NCI-H526 treated with DMSO at 0.1 percent for 48 hours (cell line): ENCODE data around the gene FARS2.

Source experiments
- DNase-seq: peaks from one replicate; lab custom pipeline; 2025; lab: John Stamatoyannopoulos, UW

The FARS2 gene

DNA sequence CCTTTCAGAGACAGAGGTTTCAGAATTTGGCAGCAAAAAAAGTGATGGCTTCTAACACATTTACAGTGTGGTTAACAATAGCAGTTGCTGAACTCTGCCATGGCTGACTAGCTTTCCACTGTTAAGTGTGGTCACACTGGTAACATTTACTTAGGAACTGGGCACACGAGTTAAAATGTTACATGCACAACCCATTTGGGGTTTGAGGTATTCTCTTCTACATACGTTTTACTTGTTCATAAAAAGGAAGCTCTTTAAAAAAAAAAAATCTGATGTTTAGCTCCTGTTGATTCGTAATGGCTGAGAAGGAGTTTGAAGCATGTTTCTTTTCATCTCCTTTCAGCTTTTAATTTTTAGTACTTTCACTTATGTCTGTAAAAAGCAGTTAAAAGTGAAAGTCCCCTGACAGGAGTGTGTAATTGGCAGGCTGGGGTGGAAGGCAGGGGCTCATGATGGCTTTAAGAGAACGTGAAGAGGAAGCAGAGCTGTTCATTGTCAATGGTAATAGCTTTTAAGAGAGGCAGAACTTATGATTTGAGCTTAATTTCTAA is 245.9 kb downstream of the FARS2 start:
- no peak for DNase-seq

DNA sequence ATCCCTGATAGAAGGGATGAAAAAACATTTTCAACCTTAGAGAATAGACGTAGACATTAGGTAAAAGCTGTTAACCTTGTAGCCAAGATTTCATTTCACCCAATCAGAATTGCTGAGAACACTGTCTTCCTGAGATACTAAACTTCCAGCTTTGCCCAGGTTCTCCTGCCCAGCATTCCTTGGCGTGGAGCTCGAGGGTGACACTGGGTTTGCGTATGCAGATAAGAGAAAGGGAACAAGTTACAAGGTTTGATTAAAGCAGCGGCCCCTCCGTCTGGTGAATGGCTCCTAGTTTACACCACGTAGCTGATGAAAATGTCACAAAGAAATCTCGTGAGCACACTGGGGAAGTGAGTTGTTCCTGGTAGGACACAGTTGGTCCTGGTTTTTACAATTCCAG is 247.8 kb downstream of the FARS2 start:
- DNase-seq: no peak

GRCh38 chr6:5510331-5511133 is 249.2 kb downstream of the FARS2 start:
- no peak for DNase-seq

DNA sequence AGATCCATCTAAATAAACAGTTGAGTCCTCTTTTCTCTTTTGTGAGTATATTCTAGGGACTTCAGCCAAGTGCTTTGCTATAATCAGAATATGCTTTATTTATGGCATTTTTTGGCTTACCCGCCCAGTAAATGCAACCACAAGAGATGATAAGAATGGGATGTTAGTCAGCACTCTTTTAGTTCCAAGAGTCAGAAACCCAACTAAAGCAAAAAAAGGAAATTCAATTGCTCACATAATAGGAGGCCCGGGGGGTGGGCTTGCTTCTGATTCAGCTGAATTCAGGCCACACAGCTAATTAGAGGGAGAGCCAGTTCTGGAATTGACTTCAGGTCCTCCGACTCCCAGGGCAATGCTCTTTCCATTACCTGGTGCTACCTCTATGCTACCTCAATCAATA is 250.6 kb downstream of the FARS2 start:
- no peak for DNase-seq

DNA sequence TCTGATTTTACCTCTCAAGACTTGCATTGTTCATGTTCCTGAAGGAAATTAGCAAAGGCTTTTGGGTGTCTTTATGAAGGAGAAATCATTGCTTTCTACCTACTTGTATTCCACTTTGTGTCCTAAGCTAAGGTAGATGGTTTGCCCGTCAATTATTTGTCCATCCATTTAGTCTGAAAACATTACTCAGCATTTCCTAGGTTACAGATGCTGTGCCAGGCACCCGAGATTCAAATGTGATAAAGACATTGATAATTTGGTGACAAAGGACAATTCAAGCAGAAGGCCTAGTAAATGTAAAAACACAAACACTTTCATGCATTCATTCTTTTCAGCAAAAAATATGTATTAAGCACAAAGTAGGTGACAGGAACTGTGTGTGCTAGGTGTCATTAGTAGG is 251.1 kb downstream of the FARS2 start:
- DNase-seq: no peak

DNA sequence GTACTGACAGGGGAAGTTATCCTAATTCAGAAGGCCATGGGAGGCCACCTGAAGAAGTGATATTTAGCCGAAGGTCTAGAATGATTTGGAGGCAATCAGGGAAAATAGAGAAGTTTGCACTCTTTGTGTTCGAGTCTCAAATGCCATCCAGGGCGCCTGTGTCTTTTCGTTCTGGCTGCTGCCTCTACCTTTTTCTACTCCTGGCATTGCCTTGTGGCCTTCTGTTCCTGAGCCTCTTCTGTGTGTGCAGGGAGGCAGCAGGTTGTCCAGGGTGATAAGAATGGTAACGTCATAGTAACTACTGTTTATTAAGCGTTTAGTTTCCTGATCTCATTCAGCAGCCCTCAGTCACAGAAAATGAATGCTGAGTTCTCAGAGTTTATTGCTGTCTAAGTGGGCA is 252.1 kb downstream of the FARS2 start:
- no peak for DNase-seq

GRCh38 chr6:5514353-5514752 is 253.0 kb downstream of the FARS2 start:
- DNase-seq: no peak

DNA sequence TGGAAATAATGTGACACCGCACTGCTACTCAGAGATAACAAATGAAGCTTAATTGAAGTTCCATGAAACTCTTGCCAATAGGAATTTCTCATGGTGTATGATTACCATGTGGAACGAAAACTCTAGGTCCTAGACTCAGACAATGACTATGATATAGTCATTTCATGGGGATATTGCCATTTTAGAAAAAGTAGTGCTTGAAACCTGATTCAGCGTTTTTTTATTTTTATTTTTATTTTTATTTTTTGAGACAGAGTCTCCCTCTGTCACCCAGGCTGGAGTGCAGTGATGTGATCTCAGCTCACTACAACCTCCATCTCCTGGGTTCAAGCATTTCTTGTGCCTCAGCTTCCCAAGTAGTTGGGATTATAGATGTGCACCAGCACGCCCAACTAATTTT is 253.9 kb downstream of the FARS2 start:
- DNase-seq: no peak

DNA sequence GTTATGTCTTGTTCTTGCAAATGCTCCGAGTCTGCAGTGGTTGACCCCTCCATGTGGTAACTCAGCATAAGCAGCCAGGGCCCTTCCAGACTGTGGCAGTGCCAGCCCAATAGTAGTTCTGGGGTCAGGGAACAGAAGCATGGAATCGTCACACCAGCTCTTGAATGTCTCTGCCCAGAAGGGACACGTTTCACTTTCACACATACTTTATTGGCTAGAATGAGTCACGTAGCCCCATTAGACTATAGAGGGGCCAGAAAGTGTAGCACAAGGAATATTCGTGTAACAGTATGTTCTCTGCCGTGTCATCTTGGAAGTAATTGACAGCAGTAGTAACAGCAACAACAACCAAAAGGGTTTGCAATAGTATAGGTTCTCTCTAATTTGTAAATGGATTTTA is 254.7 kb downstream of the FARS2 start:
- DNase-seq: no peak

DNA sequence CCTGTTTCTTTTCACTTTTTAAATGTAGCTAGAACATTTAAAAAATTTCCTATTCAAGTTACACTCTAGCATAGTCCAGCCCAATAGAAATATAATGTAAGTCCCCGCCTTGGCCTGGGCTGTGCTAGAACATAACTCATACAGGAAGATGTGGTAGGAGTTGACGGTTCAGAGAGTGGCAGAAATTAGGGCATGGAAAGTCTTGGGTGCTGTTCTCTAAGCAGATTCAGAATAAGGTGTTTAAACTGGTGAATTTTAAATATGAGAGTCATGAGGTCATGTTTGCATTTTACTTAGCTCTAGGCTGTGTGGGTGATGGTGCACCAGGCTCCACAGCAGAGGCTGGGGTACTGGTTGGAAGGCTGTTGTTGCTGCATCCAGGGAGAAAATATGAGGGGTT is 256.5 kb downstream of the FARS2 start:
- no peak for DNase-seq

DNA sequence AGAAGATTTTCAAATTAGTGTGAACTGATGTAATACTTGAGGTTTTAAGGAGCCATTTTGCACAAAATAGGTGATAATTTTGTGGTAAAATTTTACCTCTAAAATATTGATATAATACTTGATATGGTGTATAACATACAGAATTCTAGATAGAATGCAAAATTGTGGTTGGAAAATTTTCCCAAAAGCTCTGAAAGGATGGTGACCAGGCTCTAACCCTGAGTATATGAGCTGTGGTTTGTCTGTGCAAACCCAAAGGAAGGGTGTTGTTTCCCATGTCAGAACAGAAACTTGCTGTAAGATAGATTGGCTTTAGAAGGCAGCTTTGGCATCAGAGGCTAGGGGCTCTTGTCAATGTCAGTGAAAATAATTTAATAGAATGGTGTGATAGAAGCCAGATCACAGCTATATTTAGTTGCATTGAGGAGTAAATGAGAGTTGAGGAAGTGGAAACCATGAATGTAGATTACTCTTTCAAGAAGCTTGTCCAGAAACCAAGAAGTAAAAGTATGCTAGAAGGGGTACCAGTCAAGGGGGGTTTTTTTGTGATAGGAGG is 257.7 kb downstream of the FARS2 start:
- DNase-seq: no peak

GRCh38 chr6:5520796-5521195 is 259.5 kb downstream of the FARS2 start:
- DNase-seq: no peak

GRCh38 chr6:5521322-5521721 is 260.0 kb downstream of the FARS2 start:
- no peak for DNase-seq

GRCh38 chr6:5522147-5522546 is 260.8 kb downstream of the FARS2 start:
- DNase-seq: no peak

GRCh38 chr6:5524110-5524509 is 262.8 kb downstream of the FARS2 start:
- DNase-seq: no peak

DNA sequence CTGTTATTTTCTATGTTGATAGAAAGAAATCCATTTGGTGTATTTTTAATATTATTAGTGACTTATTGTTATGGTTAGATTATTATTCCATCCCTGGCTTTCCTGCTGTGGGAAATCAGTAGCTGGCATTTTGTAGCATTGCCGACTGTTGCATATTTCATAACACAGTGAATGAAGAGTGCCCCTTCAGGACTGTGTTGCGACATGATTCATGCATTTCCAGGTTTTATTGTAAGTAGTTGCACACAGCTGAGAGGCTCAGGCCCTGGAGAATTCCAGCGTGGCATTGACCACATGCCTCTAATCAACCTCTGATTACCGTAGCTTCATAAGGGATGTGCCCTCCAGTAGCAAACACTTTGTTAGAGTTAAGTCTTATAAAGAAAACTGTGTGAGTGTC is 263.9 kb downstream of the FARS2 start:
- DNase-seq: no peak

DNA sequence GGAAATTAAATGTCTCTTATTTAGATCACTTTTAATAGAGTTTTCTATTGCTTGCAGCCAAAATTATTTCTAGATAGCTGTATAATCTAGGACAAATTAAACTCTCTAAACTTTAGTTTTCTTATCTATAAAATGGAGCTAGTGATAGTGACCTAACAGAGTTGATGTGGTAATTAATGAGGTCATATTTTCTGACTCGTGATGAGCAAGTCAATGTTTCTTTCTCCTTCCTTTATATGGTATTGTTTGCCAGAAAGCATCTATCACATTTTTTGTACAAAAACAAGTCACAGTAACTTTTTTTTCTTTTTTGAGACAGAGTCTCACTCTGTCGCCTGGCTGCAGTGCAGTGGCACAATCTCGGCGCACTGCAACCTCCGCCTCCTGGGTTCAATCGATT is 267.7 kb downstream of the FARS2 start:
- DNase-seq: no peak

- no peak for DNase-seq
Observed at GRCh38 chr6:5529733-5530132, 268.4 kb downstream of the FARS2 start.

DNA sequence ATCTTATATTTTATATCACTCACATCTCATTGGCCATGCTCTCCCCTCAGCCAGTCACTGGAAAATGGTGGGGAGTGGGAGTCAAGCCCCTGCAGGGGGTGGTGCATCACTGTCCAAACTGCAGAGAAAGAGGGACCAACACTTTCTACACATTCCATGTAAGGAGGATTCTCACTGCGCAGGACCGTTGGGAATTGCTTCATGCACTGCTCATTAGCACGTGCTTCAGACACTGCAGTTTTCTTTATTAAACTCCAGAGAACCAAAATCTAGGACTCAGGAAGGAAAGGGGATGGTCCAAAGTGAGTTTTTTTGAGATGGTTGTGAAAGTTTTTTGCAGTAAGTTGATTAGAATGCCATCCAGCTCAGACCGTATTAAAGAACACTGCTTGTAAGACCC is 269.8 kb downstream of the FARS2 start:
- no peak for DNase-seq

DNA sequence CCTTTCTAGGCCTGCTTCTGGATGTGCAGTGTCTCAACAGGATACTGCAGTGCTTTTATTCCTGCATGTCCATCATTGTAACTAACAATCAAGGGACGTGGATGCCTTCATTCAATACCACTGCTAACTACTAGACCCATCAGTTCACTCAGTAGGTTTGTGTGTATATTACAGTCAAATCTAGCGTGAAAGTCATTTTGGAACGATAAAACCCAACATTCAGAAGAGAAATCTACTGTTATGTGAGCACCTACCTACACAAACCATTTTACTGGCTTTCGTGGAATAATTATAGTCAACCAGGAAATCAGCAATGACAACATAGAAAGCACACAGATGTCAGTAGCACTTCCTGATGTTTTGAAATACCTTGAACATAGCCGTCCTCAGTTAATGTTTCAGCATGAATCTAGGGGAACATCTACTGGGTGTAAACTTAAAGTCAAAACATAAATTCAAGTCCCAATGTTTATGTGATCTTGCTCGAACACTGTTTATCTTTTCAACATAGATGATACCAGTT is 270.6 kb downstream of the FARS2 start:
- DNase-seq: no peak

GRCh38 chr6:5532941-5533340 is 271.6 kb downstream of the FARS2 start:
- DNase-seq: no peak

GRCh38 chr6:5534643-5535042 is 273.3 kb downstream of the FARS2 start:
- no peak for DNase-seq

- no peak for DNase-seq
Observed at GRCh38 chr6:5536644-5537043, 275.3 kb downstream of the FARS2 start.

DNA sequence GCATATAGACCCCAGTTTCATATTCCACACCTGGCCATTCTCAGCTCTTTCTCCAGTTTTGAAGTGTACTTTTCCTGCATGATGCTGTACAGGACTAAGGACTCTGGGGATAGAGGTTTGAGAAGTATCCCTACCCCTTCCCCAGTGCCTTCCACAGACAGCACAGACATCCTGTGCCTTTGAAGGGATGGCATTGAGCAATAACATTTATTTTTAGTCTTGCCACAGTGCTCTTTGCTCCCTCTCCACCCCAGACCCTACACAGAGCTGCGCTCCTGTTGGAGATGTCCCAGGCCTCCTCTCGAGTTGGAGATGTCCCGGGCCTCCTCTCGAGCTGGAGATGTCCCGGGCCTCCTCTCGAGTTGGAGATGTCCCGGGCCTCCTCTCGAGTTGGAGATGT is 275.8 kb downstream of the FARS2 start:
- no peak for DNase-seq
